ENCODE results near the gene TCTN1.

DNA sequence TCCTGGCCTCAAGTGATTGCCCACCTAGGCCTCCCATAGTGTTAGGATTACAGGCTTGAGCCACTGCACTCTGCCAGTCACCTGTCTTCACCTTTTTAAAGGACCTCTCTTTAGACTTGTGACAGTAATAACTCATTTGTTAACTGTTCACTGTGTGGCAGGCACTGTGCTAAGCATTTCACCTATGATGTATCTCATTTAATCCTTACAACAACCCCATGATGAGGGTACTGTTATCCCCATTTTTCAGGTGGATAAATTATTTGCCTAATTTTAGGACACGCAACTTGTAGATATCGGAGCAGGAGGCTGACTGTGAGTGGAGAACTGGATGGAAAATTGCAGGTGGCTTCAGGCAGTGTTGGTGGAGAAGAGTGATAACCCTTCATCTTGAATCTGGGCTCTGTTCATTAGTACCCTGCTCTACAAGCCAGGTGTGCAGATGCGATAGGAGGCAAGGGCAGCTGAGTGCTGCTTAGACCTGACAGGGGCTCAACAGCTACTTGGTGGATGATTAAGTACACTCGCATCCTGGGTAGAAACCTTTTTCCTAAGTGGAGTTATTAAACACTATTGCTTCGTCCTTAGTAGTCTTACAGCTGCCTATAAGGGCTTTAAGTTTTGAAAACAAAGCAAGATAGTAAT, 2.7 kb downstream of the TCTN1 start:
- no peak for TF ChIP-seq POLR2A (IDR thresholded peaks at IDR 0.05)
- TF ChIP-seq, protein P1, sequence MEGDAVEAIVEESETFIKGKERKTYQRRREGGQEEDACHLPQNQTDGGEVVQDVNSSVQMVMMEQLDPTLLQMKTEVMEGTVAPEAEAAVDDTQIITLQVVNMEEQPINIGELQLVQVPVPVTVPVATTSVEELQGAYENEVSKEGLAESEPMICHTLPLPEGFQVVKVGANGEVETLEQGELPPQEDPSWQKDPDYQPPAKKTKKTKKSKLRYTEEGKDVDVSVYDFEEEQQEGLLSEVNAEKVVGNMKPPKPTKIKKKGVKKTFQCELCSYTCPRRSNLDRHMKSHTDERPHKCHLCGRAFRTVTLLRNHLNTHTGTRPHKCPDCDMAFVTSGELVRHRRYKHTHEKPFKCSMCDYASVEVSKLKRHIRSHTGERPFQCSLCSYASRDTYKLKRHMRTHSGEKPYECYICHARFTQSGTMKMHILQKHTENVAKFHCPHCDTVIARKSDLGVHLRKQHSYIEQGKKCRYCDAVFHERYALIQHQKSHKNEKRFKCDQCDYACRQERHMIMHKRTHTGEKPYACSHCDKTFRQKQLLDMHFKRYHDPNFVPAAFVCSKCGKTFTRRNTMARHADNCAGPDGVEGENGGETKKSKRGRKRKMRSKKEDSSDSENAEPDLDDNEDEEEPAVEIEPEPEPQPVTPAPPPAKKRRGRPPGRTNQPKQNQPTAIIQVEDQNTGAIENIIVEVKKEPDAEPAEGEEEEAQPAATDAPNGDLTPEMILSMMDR (IDR thresholded peaks at IDR 0.05): no peak
